SK-MEL-5 (cell line): Measurements from ENCODE around the gene ZNF804B. TPM values are rescaled to one million over a fixed set of nuclear protein-coding genes. Genes with fewer than 3 reads are reported as not detected.
"Not testable (repeated sequence)": the region's sequence is repeated elsewhere in the genome, so short reads cannot be mapped to it uniquely, and the experiment has no call there.

Source experiments
- DNase-seq: peaks from one replicate; pipeline ENCODE4 v3.0.0-alpha.2; 2016; ENCODE audit warnings: low read depth, low spot score
- in situ Hi-C: cut with HindIII; loops from 2 replicates; pipeline ENCODE4 v1.10.0; 2016; ENCODE audit warnings: low sequenced_read_pairs, high pct_unique_total_duplicates, low pct_unique_long_range_greater_than_20kb
- total RNA-seq: library from RNA; depleted of rRNA; stranded (reverse); fragments of >200 nt; shearing (Covaris generic); gene quantifications from 2 replicates; pipeline ENCODE4 v1.2.3, GENCODE V29; 2014

The ZNF804B gene
- total RNA-seq, 1 experiment from 2014 or later: not detected

- in situ Hi-C loops: no loop called here
- no peak for DNase-seq
Observed at GRCh38 chr7:89129600-89130375, 370.3 kb downstream of the ZNF804B start.

DNA sequence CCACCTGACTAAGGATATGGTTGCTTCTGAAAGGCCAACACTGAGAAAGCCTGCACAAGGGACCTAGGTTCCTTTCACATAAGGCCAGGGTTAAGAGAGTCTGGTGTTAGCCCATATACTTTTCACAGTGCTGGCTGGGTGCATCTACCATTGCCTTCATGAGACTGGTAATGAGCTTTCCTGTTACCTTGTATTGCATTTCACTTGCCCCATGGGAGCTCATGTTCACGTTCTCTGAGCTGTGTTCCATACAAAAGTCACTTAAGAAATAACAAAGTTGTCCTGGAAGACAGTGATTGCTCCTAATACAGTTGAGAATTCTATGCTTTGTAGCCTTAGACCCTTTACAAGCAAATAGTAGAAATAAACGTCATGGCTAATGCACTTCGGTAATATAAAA lies 373.9 kb downstream of the ZNF804B start:
- in situ Hi-C loops: no loop called here
- no peak for DNase-seq

GRCh38 chr7:89133819-89134218 lies 374.3 kb downstream of the ZNF804B start:
- in situ Hi-C loops: no loop called here
- peak; percentile 43 for DNase-seq

GRCh38 chr7:89145801-89146200 lies 386.3 kb downstream of the ZNF804B start:
- no peak for DNase-seq
- in situ Hi-C loops: no loop called here

- in situ Hi-C loops: no loop called here
- no peak for DNase-seq
Observed at GRCh38 chr7:89160107-89160506, 400.6 kb downstream of the ZNF804B start.

- DNase-seq: no peak
- in situ Hi-C loops: no loop called here
Observed at GRCh38 chr7:89165421-89165820, 405.9 kb downstream of the ZNF804B start.

- in situ Hi-C loops: no loop called here
Observed at GRCh38 chr7:89170628-89171027, 411.1 kb downstream of the ZNF804B start.

DNA sequence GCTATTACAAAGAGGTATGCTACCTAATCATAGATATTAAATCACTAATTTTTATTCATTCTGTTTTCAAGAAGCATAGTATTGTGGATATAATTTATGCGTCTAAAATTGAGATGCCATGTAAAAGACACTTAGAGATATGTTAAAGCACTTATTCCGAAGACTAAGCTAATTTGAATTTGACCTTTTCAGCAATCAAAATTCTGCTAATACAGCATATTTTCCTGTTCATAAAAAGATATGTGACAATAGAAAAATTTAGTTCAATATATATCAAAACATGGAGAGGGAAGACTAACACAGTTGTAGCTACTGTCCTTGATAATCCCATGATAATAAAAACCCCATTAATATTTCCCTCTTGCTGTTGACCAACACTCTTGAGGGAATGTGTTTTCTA lies 422.6 kb downstream of the ZNF804B start:
- in situ Hi-C loops: no loop called here

More at GRCh38 chr7:89170628-89171027, 411.1 kb downstream of the ZNF804B start:
- no peak for DNase-seq

GRCh38 chr7:89183712-89184111 lies 424.2 kb downstream of the ZNF804B start:
- DNase-seq: no peak
- in situ Hi-C loops: no loop called here

More for the DNA sequence above, 422.6 kb downstream of the ZNF804B start:
- DNase-seq: no peak

- DNase-seq: no peak
- in situ Hi-C loops: no loop called here
Observed at GRCh38 chr7:89200758-89201157, 441.3 kb downstream of the ZNF804B start.

DNA sequence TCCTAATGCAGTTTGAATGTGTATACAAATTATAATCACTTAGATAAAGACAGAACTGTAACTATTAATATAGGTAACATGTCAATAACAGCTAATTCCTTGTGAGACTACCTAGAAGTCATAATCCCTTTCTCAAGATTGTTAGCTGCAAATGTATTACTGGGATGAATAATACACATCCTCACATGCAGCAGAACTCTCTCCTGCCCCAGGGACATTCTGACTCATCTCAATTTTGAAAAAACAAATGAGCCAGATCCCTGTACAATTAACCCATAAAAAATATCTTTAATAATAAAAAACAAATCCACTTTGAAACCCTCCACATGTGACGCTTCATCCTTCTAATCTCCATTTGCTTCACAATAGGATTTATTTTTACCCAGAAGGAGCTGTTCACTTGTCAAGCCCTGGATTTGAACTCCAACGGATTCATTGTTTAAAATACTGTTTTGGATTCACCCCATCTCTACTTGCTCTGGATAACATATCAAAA lies 464.4 kb downstream of the ZNF804B start:
- no peak for DNase-seq
- in situ Hi-C loops: no loop called here

DNA sequence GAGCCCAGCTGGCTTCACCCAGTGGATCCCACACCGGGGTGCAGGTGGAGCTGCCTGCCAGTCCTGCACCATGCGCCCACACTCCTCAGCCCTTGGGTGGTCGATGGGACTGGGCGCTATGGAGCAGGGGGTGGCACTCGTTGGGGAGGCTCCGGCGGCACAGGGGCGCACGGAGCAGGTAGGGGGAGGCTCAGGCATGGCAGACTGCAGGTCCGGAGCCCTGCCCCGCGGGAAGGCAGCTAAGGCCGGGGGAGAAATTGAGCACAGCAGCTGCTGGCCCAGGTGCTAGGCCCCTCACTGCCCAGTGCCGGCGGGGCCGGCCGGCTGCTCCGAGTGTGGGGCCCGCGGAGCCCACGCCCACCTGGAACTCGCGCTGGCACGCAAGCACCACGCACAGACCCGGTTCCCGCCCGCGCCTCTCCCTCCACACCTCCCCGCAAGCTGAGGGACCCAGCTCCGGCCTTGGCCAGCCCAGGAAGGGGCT lies 469.2 kb downstream of the ZNF804B start:
- DNase-seq, in situ Hi-C loops: not testable (repeated sequence)

DNA sequence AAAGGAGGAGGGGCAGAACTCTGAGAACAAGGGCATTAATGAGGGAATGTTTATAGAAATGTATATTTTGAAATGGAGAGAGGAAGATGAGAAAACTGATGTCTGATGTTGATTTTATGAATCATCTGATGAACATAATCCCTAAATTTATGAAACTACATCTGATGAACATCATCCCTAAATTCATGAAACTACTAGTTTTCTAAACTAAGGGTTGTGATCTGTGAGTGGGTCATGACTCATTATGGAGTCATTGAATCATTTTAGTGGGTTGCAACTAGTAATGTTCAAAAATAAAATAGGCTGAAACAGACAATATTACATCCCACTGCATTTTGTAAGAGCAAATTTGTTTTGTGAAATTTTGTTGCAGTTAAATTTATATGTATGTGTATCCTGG lies 478.7 kb downstream of the ZNF804B start:
- in situ Hi-C loops: no loop called here
- no peak for DNase-seq

- in situ Hi-C loops: no loop called here
- no peak for DNase-seq
Observed at GRCh38 chr7:89246196-89246595, 486.7 kb downstream of the ZNF804B start.

DNA sequence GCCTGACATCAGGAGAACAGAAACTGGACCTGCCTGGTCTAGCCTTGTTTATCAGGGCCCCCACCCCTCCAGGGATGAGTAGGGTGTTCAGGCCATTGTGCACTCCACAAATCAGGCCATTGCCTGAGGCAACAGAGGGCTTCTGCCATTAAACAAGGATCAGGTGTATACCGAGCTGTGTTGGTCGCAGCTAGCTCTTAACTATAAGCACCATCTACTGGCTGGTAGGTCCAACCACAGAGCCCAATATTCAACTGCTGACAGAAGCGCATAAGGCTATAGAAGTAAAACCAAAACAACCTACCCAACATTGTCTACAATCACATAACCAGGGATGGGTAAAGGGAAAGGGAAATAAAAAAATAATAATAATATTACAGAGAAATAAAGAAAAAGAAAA lies 487.7 kb downstream of the ZNF804B start:
- in situ Hi-C loops: no loop called here
- peak; percentile 10 for DNase-seq

DNA sequence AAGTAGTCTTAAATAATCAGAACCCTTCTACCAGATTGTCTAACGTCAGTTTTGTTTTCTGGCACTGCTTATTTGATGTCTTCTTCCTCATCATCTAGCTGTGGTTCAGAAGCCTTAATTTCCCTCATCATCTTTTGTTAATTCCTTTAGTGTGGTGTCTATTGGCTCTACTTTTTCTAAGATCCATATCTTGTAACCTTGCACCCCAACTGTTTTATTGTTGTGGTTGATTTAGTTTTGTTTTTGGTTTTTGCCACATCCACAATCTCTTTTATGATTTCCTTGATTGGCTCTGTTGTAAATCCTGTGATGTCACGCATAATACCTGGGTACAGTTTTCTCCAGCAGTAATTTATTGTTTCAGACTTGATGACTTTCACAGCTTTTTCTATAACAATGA lies 499.6 kb downstream of the ZNF804B start:
- in situ Hi-C loops: no loop called here
- DNase-seq: no peak

GRCh38 chr7:89264126-89264525 lies 504.6 kb downstream of the ZNF804B start:
- no peak for DNase-seq
- in situ Hi-C loops: no loop called here

GRCh38 chr7:89265631-89266030 lies 506.1 kb downstream of the ZNF804B start:
- no peak for DNase-seq
- in situ Hi-C loops: no loop called here

DNA sequence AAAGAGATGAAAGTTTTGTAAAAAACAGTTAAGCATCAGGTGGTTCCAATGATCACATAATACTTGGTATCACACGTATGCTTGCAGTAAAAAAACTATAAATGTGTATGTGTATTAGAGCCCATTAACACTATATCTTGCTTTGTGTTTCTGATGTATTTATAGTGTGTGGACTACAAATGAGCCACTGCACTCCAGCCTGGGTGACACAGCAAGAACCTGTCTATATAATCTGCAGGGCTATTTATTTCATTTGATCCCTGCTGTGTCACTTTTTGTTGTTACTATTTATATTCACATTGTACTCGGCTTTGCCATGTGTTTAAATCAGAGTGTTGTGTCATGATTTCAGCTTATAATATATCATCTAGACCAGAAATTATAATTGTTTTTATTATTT lies 523.8 kb downstream of the ZNF804B start:
- no peak for DNase-seq
- in situ Hi-C loops: no loop called here
